ENCODE measurements around the gene SLC25A15.
"Not testable (repeated sequence)": the region's sequence is repeated elsewhere in the genome, so short reads cannot be mapped to it uniquely, and the experiment has no call there.

Gene SLC25A15

DNA sequence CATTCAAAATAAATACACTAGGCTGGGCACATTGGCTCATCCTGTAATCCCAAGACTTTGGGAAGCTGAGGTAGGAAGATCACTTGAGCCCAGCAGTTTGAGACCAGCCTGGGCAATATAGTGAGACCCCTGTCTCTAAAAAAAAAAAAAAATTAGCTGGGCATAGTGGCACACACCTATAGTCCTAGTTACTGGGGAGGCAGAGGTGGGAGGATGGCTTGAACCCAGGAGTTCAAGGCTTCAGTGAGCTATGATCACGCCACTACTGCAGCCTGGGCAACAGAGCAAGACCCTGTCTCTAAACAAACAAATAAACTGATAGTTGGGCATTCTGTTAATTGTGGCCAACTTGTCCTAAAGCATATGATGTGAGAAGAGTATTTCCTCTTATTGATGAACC is 6.4 kb upstream of the SLC25A15 start:
- not testable (repeated sequence) for DNase-seq

DNA sequence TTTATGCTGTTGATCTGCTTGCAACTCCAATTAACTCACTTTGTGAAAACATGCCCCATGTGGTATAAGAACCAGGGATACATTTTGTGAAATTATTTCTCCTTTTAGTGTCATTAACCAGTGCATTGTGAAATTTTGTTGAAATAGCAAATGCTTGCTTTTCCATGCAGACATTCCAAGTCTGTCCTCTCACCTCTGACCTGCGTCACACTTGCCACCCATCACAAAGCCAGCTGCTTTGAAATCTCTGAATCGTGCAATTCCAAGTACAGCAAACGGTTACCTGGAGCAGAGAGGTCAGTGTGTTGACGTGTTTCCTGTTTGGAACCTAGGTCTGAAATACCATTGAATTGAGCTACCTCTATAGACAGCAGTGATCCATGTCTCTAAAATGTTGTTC is 4.9 kb upstream of the SLC25A15 start:
- DNase-seq = no peak

DNA sequence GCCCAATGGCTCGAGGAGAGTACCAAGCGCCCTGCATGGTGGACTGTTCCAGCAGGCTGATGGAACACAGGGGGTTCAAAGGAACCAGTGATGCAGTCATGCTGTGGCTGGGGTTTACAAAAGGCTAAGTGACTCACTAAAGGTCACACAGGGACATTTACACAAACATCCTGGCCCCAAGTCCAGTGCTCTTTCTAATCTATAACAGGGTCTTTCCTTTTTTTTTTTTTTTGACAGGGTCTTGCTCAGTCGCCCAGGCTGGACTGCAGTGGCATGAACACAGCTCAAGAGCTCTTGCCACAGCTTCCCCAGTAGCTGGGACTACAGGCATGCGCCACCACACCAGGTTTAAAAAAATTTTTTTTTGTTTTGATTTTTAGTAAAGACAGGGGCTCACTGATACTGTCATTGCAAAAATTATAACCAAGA is 2.8 kb upstream of the SLC25A15 start:
- no peak for DNase-seq

DNA sequence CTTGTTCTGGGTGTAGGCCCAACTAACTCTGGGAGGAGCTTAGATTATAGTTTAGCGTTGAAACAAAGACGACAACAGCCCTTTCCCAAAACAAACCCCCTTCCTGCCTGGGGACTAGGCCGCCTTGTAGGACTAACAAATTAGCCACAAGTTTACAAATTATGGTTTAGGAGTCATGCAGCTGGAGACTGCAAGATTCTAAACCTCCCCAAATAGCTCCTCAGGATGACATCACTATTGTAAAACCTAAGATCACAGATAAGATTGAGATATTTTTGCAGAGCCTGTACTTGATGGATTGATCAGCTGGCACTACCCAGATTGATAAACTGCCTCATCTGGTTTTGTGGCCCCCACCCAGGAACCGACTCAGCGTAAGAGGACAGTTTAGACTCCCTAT is 2.3 kb upstream of the SLC25A15 start:
- DNase-seq = no peak

DNA sequence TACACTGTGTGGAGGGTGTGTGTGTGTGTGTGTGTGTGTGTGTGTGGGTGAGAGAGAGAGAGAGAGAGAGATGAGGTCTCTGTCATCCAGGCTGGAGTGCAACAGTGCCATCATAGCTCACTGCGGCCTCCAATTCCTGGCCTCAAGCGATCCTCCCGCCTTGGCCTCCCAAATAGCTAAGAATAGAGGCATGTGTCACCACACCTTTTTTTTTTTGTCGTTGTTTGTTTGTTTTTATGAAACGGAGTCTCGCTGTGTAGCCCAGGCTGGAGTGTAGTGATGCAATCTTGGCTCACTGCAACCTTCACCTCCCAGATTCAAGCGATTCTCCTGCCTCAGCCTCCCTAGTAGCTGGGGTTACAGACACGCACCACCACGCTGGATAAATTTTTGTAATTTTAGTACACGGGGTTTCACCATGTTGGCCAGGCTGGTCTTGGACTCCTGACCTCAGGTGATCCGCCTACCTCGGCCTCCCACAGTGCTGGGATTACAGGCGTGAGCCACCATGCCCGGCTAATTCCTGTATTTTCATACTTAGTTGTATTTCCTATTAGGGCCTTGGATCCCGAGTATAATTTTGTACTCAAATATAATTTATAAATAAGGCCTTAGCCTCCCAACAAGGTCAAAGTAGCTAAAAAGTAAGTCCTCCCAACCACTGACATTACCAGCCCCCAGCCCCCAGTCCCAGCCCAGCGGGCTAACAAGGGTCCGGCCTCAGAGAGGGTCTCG is 704 bp upstream of the SLC25A15 start:
- DNase-seq = not testable (repeated sequence)

DNA sequence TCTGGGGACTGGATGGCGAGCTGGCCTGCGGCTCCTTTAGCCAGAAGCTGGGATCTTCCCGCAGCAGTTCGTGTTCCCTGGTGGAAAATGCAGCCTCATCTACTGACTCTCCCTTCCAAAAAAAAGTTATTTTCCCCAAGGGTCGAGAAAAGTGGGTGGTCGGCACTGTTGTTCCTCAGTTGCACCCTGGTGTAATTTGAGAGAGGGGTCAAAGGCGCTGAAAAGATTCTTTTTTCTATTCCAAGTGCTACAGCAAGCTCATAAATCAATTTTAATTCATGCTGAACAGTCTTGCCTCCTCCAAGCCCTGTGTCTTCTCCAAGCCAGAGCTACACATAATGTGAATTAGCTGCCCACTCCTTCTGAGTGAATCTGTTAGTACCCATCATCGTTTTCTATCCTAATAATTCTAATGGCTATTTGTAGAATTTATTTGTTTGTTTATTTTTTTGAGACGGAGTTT is 774 bp downstream of the SLC25A15 start:
- no peak for DNase-seq

DNA sequence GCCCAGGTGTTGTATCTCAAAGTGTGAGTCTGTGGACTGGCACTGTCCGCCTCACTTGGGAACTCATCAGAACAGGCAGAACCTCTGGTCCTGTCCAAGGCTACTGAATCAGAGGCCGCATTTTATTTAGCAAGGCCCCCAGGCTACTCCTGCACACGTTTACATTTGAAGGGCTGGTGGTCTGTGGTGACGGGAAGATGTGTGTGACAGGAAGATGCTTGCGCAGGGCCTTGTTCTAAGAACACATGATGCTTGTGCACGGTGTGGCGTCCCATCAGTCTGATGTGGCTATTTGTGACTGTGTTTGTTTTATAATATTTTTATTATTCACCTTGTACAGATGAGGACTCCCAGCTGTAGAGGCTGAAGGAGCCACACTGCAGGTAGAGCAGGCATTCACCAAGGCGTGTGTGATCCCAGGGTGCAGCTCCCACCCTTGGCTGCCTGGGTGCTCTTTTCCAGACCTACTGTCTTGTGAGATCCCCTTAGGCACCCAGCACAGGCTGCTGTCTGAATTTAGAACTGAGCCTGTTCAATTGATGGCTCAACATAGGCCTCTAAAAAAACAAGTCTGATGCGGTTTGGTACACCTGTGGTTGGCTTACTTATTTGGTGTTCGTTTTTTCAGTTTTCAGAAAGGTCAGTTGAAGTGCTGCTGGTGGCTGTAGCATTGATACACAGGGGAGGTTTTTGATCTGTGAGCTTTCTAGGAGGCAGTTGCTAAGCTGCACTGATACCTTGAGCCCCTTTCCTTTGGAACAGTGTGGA is 3.1 kb downstream of the SLC25A15 start:
- no peak for DNase-seq

DNA sequence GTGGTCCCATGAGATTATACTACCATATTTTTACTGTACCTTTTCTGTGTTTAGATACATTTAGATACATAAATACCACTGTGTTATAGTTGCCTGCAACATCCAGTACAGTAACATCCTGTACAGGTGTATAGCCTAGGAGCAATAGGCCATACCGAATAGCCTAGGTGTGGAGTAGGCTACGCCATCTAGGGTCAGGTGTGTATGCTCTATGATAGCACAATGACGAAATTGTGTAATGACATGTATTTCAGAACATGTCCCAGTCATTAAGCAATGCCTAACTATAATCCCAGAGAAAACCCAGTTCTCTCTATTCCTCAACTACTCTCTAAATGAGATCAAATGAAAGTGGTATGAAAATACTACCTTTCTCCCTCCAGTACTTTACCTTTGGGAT is 3.9 kb downstream of the SLC25A15 start:
- DNase-seq = no peak

DNA sequence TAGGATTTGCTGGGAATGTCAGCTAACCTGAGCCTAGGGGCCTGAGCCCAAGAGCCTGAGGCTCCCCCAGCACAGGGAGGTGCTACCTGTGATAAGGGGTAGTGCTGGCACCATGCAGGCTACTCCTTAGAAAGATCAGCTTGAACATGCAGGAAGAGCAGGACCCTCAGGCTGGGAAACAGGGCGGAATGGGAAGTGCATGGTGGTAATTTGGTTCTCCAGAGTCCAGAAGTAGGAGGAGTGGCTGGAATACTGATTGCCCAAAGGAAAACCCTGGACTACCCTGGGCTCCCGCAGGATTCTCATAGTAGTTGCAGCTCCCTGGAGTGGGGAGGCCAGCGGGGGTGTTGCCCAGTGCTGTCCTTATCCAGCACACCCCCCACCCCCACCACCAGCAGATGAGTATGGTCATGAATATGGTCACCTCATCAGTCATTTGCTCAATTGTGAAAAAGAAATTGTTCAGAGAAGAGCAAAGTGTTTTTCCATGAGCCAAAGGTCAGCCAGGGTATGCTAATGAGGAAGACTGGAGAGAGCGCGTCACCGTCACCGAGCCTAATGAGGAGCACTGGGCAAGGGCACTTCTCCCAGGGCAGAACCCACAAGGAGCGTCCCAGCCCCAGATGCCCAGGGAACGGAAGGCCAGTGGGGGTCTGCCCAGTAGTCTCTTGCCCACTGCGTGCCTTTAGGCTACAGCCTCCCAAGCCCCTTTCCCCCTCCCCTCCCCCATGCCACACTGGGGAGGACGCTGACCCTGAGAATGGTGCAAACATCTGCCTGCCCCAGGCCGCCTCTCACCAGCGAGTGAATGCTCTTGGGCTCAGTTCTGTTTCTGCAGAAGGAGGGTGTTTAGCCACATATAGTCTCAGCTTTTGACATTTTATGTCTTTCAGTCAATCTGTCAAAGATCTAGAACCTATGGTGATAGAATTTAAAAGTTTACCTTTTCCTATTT is 5.3 kb downstream of the SLC25A15 start:
- no peak for DNase-seq

DNA sequence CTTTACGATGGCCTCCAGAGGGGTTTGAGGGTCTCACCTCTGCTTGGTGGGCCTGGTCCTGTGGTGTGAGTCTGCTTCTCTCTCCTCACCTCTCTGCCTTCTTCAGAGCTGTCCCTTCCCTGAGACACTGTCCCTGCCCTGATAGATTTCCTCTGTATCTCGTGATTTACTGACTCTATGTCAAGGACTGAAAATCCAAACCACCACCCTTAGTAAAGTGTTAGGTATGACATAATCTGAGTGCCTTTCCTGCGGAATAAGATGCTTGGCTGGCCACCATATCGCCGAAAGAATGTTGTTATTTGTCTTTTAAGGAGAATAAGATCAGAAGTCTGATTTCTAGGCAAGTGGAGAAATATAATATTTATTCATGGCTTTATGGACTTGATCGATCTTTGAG is 7.2 kb downstream of the SLC25A15 start:
- no peak for DNase-seq

DNA sequence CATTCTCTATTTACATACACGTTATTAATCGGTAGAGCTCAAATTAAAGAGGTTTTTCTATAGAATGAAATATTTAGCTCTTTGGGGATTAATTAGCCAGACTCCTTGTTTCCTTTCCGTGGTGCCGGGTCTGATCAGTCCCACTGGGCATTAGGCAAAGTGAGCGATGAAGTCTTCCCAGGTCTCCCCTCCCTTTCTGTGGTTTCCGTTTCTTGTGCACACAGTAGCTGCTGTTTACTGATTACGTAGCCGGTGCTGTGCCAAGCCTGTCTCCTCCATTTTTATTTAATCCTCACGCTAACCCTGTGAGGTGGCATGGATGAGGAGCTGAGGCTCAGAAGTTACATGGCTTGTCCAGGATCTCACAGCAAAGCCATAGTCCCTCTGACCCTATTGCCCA is 9.0 kb downstream of the SLC25A15 start:
- DNase-seq = peak; percentile 36

DNA sequence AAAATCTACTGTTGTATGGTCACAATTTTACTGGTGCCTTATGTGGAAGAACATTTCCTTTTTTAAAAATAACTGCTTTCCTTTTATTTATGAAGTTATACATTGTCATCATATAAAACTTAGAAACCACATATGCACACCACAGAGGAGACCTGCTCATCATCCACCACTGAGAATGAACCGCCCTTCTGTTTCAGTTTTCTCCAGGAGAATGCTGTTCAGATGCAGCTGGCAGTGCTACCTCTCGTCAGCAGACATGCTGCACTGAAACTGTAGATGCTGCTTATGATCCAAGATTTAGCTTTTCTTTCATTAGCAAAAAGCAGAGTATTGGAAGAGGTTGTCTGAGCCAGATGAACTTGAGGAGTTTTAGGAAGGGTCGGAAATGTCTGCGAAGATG is 10.1 kb downstream of the SLC25A15 start:
- no peak for DNase-seq

DNA sequence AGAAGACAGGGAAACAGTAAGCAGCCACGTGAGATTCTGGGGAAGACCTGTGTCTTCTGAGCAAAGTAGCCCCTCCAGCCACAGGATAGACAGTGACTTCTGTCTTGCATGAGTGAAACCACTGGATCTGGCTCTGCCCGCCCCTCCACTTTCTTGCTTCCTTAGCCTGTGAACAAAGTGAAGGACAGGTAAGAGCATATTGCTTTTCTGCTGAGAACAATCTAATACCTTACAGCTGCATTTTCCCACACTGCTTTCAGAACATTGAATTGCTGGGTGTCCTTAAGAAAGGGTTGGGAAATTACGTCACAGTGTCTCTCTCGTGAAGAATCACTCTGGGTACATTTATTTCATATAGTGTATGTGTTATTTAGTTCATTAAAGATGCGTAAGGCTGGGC is 11.1 kb downstream of the SLC25A15 start:
- no peak for DNase-seq

DNA sequence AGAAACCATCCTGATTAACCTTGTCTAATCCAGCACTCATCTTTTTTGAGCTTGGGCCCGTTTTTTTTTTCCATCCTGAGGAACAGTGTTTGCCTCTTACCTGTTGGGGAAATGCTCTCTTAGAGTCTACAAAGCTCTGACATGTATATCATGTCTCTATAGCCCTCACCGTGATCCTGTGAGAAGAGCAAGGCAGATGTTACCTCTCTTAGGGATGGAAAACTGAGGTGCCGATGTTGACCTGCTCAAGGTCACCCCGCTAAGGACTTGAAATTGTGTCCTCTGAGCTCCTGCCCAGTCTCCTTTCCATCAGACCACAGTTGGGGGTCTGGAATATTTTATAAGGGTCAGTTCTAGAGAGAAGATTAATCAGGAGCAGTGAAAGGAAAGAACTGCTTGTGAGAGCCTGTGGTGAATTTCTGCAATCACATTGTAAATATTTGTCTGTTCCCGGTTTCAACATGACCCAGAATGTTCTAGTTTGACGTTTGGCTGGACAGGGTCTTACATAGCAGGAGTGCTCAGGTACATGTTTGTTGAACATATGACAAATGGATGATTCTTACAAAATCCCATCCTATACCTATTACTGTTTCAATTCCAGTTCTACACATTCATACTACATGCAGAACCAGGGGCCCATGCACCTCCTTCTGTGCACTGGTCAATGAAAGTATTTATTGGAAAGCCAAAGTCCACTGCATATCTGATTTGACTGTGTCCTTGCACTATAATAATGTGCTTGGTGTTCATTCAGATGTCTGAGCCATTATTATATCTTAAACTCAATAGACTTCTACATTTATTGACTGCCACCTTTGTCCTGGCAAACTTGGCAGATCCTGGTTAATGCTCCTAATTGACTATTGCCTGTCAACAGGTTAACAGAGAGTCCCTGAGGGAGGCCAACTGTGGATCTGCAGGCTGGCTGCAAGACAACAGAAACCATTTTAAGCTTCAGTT is 12.1 kb downstream of the SLC25A15 start:
- DNase-seq = no peak

DNA sequence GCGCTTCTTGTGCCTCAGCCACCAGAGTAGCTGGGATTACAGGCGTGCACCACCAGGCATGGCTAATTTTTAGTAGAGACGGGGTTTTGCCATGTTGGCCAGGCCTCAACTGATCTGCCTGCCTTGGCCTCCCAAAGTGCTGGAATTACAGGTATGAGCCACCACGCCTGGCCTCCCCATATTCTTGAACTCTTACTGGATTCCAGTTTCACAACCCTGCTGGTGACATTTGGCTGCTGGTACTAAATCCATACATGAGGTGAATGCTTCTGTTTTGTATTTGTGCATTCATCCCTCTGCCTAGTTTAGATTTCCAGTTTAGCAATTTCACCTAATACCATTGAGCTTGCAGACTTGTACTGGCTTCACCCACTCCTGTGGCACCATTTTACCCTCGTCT is 13.9 kb downstream of the SLC25A15 start:
- DNase-seq = no peak

DNA sequence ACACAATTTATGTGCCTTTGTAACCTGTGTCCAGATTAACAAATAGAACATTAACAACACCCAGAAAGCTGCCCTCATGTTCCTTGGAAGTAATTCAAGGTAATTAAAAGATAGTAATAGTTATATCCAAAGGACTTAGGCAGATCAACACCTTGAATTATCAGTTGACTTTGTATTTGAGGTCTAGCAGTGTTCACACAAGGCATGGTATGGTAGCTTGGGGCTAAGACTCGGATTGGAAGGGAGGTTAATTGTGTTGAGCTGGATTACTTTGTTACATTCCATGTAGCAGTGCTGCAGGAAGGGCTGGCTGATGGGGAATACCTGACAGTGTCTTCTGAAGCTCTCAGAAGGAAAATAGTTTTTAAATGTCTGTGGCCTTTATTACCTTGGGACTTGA is 16.8 kb downstream of the SLC25A15 start:
- DNase-seq = no peak

DNA sequence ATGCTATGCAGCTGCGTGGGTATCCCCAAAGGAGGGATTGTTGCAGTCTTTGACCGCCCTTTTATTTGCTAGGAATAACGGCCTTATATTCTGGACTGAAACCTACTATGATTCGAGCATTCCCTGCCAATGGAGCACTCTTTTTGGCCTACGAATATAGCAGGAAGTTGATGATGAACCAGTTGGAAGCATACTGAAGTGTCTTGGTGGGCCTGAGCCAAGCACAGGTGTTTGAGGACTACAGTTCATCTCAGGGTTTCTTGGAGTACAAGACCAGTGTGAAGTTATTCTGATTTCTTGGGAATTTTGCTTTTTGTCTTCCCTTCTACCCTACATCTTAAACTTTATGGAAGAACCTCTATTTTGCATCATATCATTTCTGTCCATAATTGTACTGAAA is 20.1 kb downstream of the SLC25A15 start:
- no peak for DNase-seq

DNA sequence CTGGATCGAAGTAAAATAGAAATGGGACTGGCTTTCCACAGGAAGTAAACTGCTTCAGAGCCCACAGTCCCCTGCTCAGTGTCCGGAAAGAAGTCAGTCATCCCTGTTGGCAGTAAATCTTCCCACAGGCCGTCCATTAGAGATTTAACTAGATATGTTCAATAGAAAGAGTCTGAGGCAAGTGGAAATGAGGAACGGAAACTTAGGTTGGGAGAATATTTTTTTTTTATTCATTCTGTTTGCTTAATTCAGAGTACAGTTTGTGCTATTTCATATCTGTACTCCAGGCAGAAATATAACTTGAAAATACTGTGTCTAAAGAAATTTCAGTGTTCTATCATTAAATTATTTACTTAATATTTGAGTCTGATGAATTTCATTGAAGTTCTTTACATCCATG is 22.7 kb downstream of the SLC25A15 start:
- DNase-seq = no peak

DNA sequence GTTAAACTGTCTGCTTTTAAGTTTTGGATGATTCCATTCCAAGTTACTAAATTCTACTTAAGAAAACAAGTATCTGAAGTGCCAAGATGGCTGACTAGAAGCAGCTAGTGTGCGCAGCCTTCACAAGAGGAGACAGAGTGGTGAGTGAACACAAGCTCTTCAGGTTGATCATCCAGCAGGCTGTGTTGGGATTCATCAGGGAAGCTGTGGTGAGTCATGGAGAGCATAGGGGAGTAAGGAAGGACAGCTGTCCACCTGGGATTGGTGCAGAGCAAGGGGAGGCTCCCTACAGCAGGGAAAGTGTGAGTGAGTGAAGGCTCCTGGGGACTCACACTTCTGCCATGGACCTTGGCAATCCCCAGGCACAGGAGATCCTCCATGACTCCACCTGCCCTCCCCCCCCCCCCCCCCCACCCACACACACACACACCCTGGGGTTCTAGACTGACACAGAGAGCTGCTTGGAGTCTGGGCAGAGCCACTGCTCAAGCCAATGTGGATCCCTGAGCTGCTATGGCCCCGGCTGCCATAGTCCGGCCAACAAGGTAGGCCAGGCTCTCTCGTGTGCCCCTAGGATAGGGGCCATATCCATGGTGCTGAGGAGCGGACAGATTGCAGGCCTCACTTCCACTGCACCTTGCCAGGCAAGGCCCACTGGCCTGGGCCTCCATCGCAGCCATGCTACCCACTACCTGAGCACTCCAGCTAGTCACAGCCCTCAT is 23.5 kb downstream of the SLC25A15 start:
- DNase-seq = no peak

DNA sequence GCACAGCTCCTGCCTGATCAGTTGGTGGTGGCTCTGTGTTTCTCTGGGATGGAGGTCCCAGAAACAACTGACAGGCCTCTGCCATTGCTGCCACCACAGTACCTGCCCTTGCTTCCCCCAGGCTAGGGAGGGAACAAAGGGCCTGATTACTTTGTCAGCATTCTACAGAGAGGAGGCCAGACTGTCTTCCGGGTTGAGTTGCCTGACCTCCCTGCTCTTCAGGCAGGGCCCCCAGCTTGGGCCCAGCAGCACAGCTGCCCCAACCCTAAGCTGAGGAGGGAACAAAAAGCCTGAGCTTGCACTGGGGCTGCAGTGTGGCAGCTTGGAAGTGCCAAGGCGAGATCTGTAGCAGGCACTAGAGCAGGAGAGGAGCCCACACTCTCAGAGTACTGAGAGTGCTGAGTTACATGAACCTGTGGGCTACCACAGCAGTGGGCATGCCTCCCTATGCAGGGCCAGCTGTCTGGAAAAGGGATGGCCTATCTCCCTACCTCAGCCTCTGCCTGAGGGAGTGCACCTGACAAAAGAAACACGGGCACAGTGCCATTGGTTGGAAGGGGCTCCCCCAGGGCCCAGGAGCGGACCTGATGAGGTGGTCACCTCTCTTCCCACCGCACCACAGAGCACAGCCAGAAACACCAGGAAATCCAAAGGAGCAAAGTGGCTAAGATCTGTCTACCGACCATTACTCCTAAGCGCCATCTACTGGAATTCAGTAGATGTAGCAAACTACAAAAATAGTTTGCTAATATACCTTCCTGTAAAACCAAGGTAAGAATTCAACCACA is 24.4 kb downstream of the SLC25A15 start:
- peak; percentile 38 for DNase-seq

DNA sequence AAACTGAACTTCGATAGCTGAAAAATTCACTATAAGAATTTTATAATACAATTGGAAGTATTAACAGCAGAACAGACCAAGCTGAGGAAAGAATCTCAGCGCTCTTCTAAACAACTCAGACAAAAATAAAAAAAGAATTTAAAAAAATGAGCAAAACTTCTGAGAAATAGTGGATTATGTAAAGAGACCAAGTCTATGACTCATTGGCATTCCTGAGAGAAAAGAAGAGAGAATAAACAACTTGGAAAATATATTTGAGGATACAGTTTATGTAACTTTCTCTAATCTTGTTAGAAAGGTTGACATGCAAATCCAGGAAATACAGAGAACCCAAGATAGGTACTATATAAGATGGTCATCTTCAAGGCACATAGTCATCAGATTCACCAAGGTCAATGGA is 25.4 kb downstream of the SLC25A15 start:
- no peak for DNase-seq
